GF-D8 (cell line): ENCODE results near the gene SLC10A1.
"Not testable (repeated sequence)": the region's sequence is repeated elsewhere in the genome, so short reads cannot be mapped to it uniquely, and the experiment has no call there.

Experiments used
- DNase-seq: peaks from one replicate; lab custom pipeline; 2025; lab: John Stamatoyannopoulos, UW

Gene SLC10A1

GRCh38 chr14:69770559-69770958 is 26.5 kb downstream of the SLC10A1 start:
- no peak for DNase-seq

- no peak for DNase-seq
Observed at GRCh38 chr14:69769623-69770022, 27.4 kb downstream of the SLC10A1 start.

GRCh38 chr14:69768873-69769272 is 28.2 kb downstream of the SLC10A1 start:
- no peak for DNase-seq

- DNase-seq: peak; percentile 47
Observed at GRCh38 chr14:69767369-69767999, 29.6 kb downstream of the SLC10A1 start.

DNA sequence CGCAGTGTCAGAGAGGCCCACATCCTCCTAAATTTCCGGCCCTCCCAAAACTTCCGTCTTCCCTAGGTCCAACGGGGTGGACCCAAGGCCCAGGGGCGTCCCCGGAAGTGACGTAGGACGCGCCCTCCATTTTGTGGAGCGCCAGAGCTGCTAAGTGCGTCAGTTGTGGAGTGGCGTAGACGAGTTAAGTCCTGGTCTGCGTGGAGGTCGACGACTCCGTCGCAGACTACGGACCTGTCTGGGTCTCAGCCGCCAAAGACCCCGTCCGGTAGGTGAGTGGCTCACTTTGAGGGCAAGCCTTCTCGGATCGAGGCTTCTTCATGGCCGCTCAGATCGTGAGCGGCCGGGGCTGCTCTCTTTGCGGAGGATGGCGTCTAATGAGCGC is 30.1 kb downstream of the SLC10A1 start, which contains the start of gene SRSF5:
TSS of gene SRSF5 (plus strand) at position 159 of the 385 bp plus-strand sequence. CDS start 1,015 bp downstream, outside the sequence.
- DNase-seq: peak; percentile 64

DNA sequence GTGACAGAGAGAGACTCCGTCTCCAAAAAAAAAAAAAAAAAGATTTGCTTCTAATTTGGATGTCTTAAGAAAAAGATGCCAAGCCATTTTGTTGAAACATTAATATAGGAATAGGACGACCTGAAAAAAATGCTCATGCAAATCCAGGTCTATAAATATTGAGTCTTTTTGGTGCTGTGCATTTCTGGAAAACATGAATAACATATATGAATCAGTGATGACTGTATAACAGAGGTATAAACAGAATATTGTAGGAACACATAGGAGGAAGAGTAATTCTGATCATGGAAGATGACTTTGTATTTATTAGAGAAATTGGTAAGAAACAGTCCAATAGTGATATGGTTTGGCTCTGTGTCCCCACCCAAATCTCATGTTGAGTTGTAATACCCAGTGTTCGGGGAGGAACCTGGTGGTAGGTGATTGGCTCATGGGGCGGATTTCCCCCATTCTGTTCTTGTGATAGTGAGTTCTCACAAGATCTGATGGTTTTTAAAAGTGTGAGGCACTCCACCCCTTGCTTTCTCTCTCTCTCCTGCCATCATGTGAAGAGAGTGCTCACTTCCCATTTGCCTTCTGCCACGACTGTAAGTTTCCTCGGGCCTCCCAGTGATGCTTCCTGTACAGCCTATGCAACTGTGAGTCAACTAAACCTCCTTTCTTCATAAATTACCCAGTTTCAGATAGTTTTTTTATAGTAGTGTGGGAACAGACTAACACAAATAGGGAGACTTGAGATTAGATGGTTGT is 33.1 kb downstream of the SLC10A1 start:
- no peak for DNase-seq

GRCh38 chr14:69760810-69761209 is 36.2 kb downstream of the SLC10A1 start:
- no peak for DNase-seq

DNA sequence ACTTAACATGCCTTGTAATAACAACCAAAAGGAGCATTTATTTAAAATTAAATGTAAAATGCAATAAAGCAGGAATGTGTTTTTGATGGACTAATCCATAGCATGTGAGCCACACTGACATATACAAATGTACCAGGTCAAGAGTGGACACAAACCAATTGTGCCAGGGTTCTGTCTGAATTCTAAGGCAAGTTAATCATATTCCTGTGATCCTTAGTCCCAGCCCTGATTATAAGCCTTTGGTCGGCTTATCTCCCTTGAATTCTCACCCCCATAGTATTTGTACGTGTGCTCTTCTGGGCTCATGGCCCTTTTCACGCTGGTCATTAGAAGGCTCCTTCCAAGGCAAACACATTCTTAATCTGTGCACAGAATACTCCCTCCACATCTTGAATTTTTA is 40.7 kb downstream of the SLC10A1 start:
- no peak for DNase-seq

DNA sequence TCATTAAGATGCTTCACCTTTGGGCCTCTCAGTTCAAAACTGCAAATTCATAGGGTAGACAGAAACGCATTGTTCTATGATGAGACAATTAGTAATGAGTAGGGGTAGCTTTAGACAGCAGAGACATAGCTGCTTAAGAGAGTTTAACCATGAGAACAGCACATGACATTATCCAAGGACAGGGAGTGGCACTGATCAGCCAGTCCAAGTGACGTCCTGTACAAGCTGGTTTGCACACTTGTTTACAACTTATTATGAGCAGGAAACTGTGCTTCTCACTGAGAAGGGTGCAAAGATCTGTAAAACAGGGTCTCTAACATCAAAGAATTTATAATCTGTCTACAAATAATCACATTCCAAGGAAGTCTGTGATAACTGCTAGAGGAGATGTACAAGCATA is 41.3 kb downstream of the SLC10A1 start:
- DNase-seq: no peak

DNA sequence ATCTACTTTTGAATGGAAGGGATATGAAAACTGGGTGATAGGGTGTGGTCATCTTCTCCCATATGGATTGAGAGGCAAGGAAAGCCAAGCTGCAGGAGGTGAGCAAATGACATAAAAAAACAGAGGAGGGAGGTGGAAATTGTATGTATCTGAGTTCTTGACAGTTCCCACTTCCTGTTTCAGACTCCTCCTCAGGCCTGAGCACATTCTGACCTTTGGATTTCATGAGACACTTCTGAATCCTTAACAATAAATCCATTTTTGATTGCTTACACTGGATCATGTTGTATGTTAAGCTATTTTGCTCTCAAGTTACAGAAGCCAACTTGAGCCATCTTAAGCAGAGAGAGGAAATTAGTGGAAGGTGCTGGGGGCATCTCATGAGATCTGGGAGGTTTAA is 41.7 kb downstream of the SLC10A1 start:
- DNase-seq: no peak

DNA sequence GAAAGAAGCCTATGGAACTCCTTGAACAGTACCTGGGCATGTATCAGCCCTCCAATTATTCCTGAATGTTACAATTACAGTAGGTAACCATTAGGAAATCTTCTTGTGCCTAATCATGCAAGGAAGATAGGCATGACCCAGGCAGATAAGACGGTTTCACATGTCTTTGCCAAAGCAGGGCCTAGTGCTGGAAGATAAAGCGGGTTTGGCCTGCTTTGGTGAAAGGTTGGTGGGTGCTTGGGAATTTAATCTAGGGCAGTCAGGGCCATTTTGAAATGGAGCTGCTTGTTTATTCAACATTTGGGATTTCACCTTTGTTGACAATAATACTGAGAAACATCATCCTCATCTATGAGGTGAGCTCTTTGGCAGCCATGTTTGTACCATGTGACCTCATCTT is 42.6 kb downstream of the SLC10A1 start:
- DNase-seq: no peak

- no peak for DNase-seq
Observed at GRCh38 chr14:69753860-69754259, 43.2 kb downstream of the SLC10A1 start.

DNA sequence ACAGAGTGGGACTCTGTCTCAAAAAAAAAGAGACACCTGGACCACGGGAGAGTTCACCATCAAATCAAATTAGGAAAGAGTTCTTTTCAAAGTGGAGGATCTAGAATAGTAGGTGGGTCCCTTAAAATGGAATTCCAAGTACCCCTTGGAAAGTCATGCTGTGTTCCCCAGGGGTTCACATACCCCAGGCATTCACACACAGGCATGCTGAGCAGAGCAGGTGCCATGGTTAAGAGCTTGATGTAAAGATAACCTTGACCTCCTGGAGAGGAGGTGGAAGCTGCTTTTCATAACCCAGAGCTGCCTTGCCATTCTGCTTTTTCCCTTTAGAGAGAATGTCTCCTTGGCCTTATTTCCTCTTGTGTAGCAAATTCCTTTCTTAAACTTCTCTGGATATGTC is 44.3 kb downstream of the SLC10A1 start:
- DNase-seq: no peak

DNA sequence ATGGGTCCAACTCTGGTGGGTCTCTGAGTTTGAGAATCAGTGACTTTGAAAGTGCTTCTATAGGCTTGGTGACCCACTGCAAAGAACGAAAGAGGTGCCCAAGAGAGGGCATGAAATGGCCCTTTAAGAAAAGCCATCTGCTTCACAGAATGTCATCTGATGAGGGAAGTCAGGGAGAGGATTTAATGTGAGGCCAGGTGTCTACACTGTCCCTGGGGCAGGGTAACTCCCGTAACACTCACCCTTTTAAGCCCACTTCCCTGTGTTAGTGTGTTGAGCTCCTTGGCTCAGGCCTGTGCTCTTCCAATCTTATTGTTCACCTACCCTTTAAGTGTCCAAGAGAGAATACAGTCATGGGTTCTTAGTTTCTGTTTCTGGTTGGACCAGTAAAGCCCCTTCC is 46.5 kb downstream of the SLC10A1 start:
- DNase-seq: no peak

GRCh38 chr14:69749956-69750355 is 47.1 kb downstream of the SLC10A1 start:
- no peak for DNase-seq

- DNase-seq: no peak
Observed at GRCh38 chr14:69741055-69741454, 56.0 kb downstream of the SLC10A1 start.

GRCh38 chr14:69736405-69736804 is 60.6 kb downstream of the SLC10A1 start:
- DNase-seq: not testable (repeated sequence)

DNA sequence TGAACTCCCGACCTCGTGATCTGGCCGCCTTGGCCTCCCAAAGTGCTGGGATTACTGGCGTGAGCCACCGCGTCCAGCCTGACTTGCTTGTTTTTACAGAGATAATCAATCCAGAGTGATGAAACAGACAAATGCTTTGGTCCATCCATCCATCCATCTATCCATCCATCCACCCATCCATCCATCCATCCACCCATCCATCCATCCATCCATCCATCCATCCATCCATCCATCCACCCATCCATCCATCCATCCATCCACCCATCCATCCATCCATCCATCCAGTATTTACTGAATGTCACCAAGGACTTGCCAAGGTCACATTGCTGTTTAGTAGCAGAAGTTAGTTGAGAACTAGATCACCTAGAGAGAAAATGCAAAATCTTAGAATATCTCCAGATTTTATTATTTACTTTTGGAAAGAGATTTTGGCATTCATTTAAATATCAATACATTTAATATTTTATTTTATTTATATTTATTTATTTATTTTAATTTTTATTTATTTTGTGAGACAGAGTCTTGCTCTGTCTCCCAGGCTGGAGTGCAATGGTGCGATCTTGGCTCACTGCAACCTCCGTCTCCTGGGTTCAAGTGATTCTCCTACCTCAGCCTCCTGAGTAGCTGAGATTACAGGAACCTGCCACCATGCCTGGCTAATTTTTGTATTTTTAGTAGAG is 65.0 kb downstream of the SLC10A1 start:
- not testable (repeated sequence) for DNase-seq

GRCh38 chr14:69727860-69728259 is 69.2 kb downstream of the SLC10A1 start:
- DNase-seq: no peak

DNA sequence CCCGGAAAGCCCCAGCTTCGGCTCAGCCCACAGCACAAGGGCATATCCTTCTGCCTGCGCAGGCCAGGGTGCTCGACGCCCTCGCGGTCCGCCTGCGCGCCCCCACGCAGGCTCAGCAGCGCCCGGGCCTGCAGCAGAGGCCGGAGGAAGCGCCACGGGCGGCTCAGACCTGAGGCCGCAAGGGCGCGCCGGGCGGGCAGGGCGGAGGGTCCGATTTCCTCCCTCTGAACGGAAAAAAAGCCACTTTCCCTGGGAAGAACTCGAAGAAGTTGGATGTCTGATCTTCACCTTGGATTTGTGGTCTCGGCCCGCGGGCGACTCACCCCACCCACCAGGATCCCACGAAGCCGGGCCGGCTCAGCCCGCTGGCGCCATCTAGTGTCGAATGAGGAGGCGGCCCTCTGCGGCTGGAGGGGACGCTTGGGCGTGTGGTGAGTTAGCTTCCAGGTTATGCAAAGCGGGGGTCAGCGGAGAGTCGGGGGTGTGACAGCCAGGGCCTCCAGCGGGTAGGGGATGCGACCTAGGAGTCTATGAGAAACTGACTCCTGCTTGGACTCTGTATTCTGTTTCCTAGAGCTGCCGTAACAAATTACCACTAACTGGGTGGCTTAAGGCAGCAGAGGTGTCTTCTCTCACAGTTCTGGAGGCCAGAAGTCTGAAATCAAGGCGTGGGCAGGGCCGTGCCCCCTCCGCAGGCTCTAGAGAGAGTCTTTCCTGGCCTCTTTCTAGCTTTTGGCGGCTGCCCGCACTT is 70.1 kb downstream of the SLC10A1 start:
- DNase-seq: no peak
